Body of pancreas (tissue), 4 donors: ENCODE results near the gene TPMT. TPM values are rescaled to one million over a fixed set of nuclear protein-coding genes. Genes with fewer than 3 reads are reported as not detected.

Source experiments
- ATAC-seq: fragments of 150-250 bp; one replicate; pipeline ENCODE4 v1.9.1; 2016
- DNase-seq, 4 donors: peaks; one replicate each; pipeline ENCODE4 v3.0.0-alpha.2; 2019
- H3K27ac ChIP-seq, 4 donors: fragments of 200-600 bp; sonication (generic); 1 replicate in 3 of 4; 2 replicates in 1 of 4; pipeline versions ENCODE4 v1.5.1 to v1.6.1; 2016 to 2019; ENCODE audit warnings: mild to moderate bottlenecking in 1 of 4, mixed read lengths in 1 of 4, moderate library complexity in 1 of 4
- H3K27me3 ChIP-seq, 2 donors: fragments of 200-600 bp; sonication (generic); one replicate each; pipeline ENCODE4 v1.6.0; 2016; ENCODE audit warnings: mild to moderate bottlenecking in 1 of 2
- H3K36me3 ChIP-seq, 2 donors: fragments of 200-600 bp; sonication (generic); replicated peaks in 1 of 2; 2 replicates each; pipeline ENCODE4 v1.5.1; 2016; ENCODE audit warnings: low read depth in 2 of 2; ENCODE audit not compliant: insufficient read depth in 1 of 2
- H3K4me1 ChIP-seq: fragments of 200-600 bp; sonication (generic); one replicate; pipeline ENCODE4 v1.6.0; 2016
- H3K4me3 ChIP-seq, 2 donors: fragments of 200-600 bp; sonication (generic); 1 replicate in 1 of 2; 2 replicates in 1 of 2; pipeline ENCODE4 v1.5.1; 2016 to 2019
- H3K9me3 ChIP-seq, 3 donors: fragments of 200-600 bp; sonication (generic); 1 replicate in 2 of 3; 2 replicates in 1 of 3; pipeline ENCODE4 v1.5.1; 2016
- CTCF ChIP-seq, 7 experiments: fragments of 450-650 bp in 4 of 7; fragments of 200-600 bp in 3 of 7; sonication (generic) in 3 of 7; IDR thresholded peaks; one replicate each; pipeline ENCODE4 v1.5.1; 2016 to 2019; ENCODE audit warnings: antibody characterized with exemption in 7 of 7
- POLR2A ChIP-seq, 3 donors: fragments of 450-650 bp; IDR thresholded peaks; one replicate each; pipeline ENCODE4 v1.6.1; 2016; ENCODE audit warnings: antibody characterized with exemption in 3 of 3, mild to moderate bottlenecking in 2 of 3
- WGBS, 2 donors: methylation state at CpG; one replicate each; pipeline ENCODE4 v1.1.5; 2017; 5-methylcytosine and 5-hydroxymethylcytosine counted together
- intact Hi-C: fragments of 100-400 bp; cut with DNase I; formaldehyde crosslinking; loops from one replicate; pipeline ENCODE4 v1.15.1; 2023
- total RNA-seq, 2 donors: library from RNA; depleted of rRNA; stranded (reverse); fragments of >200 nt; gene quantifications; one replicate each; pipeline ENCODE4 v1.1.0, GENCODE V29; 2016

TPMT gene
- total RNA-seq, 2 donors from 2014 or later: 4.6 to 8.0 TPM

- TF ChIP-seq POLR2A (IDR thresholded peaks at IDR 0.05) (no peak), CTCF (IDR thresholded peaks at IDR 0.05) (no peak)
- Histone ChIP-seq H3K27me3 (no peaks in the 10 kb centered on the region), H3K27ac (no peak overlapping the region), H3K4me3 (no peak overlapping the region), H3K4me1 (no peaks in the 10 kb centered on the region), H3K36me3 (peaks cover 5 to 8% of the 10 kb centered on the region in 2 donors), H3K9me3 (no peaks in the 10 kb centered on the region)
- DNase-seq (no peak), ATAC-seq (no peak)
- WGBS, 2 donors: 95 to 100% methylated on average over 3 of the region's 3 CpGs
- intact Hi-C loops: no loop called here
These were observed 12.4 kb downstream of the TPMT start for GRCh38 chr6:18142591-18142861.

- Histone ChIP-seq H3K27ac (no peak overlapping the region), H3K27me3 (no peaks in the 10 kb centered on the region), H3K4me1 (no peaks in the 10 kb centered on the region), H3K4me3 (no peak overlapping the region), H3K9me3 (no peaks in the 10 kb centered on the region), H3K36me3 (peaks cover 5 to 8% of the 10 kb centered on the region in 2 donors)
- DNase-seq: no peak
- WGBS, 2 donors: 79 to 83% methylated on average over 13 of the region's 13 CpGs
- no peak for ATAC-seq
- no peak for TF ChIP-seq POLR2A (IDR thresholded peaks at IDR 0.05)
- TF ChIP-seq CTCF (IDR thresholded peaks at IDR 0.05): no peak
- intact Hi-C loops: no loop called here
These were observed 12.9 kb downstream of the TPMT start for GRCh38 chr6:18141805-18142590.

DNA sequence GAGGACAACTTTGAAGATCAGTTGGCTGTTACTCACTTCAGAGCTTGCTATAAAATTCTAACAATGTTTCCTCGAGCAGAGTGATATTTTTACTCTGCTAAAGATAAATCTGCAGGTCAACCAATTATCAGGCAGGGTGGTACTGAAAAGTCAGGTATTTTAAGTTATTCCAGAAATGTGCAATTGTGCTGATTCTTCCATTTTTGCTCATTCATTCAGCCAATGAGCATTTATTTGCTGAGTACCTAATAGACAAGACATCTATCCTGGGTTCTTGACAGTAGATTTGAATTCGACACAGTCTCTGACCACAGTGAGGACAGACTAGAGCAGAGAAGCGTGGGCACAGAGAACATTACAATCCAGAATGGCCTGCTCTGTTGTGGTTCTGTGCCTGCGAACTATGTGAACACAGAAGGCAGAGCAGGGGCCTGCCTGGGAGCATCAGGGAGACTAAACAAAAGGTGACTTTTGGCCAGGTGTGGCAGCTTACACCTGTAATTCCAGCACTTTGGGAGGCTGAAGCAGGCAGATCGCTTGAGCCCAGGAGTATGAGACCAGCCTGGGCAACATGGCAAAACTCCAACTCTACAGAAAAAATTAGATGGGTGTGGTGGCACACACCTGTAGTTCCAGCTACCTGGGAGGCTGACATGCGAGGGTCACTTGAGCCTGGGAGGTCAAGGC, 14.8 kb downstream of the TPMT start:
- no peaks in the 10 kb centered on the region for H3K27me3 ChIP-seq
- intact Hi-C loops: no loop called here
- H3K27ac ChIP-seq: no peak overlapping the region
- ATAC-seq (no peak), DNase-seq (no peak)
- H3K9me3 ChIP-seq: no peaks in the 10 kb centered on the region
- TF ChIP-seq CTCF (IDR thresholded peaks at IDR 0.05): no peak
- TF ChIP-seq POLR2A (IDR thresholded peaks at IDR 0.05): no peak
- peaks cover 5 to 10% of the 10 kb centered on the region in 2 donors for H3K36me3 ChIP-seq
- WGBS, 2 donors: 85 to 87% methylated on average over 6 of the region's 6 CpGs
- H3K4me3 ChIP-seq: no peak overlapping the region
- no peaks in the 10 kb centered on the region for H3K4me1 ChIP-seq

DNA sequence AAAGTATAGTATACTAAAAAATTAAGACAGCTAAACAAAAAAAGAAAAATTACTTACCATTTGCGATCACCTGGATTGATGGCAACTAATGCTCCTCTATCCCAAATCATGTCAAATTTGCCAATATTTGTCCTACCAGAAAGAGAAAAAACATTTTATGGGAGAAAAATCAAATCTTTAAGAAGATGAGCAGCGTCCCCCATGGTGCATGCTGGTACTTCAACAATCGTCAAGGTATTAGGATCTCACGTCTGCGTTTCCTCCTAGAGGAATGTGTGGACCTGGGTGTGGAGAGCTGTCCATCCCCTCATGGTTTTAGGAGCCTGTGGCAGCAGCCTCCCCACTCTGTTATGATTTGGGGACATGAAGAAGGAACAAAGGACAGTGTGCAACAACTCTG, 16.0 kb downstream of the TPMT start:
- intact Hi-C loops: no loop called here
- TF ChIP-seq CTCF (IDR thresholded peaks at IDR 0.05) (no peak), POLR2A (IDR thresholded peaks at IDR 0.05) (no peak)
- DNase-seq (no peak), ATAC-seq (no peak)
- Histone ChIP-seq H3K27me3 (no peaks in the 10 kb centered on the region), H3K4me3 (no peak overlapping the region), H3K9me3 (no peaks in the 10 kb centered on the region), H3K4me1 (no peaks in the 10 kb centered on the region), H3K36me3 (peaks cover 5 to 9% of the 10 kb centered on the region in 2 donors), H3K27ac (no peak overlapping the region)
- WGBS, 2 donors: 87 to 95% methylated on average over 5 of the region's 5 CpGs
